Stimulated activated CD8-positive, alpha-beta memory T cell treated with anti-CD3 and anti-CD28 coated beads, Interleukin-12 subunit alpha, Interleukin-12 subunit beta, amount 100 ng/mL, for 24 hours (primary cell): Measurements from ENCODE around the gene DEPDC1.
"Not testable (repeated sequence)": the region's sequence is repeated elsewhere in the genome, so short reads cannot be mapped to it uniquely, and the experiment has no call there.

ENCODE experiments used
- DNase-seq: peaks from one replicate; pipeline ENCODE4 v3.0.0-alpha.2; 2020; ENCODE audit errors: extremely low read depth

The DEPDC1 gene

GRCh38 chr1:68496680-68497357 is at the start of gene DEPDC1:
TSS of gene DEPDC1 (minus strand) at chr1:68497082. CDS start at chr1:68496999, 83 bp downstream.
- peak; percentile 53 for DNase-seq

- no peak for DNase-seq
Measured at GRCh38 chr1:68544651-68545050, 47.8 kb upstream of the DEPDC1 start.

- DNase-seq, result no peak
Measured at GRCh38 chr1:68542586-68542985, 45.7 kb upstream of the DEPDC1 start.

- no peak for DNase-seq
Measured at GRCh38 chr1:68538941-68539340, 42.1 kb upstream of the DEPDC1 start.

- no peak for DNase-seq
Measured at GRCh38 chr1:68528243-68528642, 31.4 kb upstream of the DEPDC1 start.

- no peak for DNase-seq
Measured at GRCh38 chr1:68525781-68526180, 28.9 kb upstream of the DEPDC1 start.

- no peak for DNase-seq
Measured at GRCh38 chr1:68521286-68521685, 24.4 kb upstream of the DEPDC1 start.

- DNase-seq, result no peak
Measured at GRCh38 chr1:68516066-68516465, 19.2 kb upstream of the DEPDC1 start.

- DNase-seq, result no peak
Measured at GRCh38 chr1:68511254-68511653, 14.4 kb upstream of the DEPDC1 start.

GRCh38 chr1:68506386-68506785 is 9.5 kb upstream of the DEPDC1 start:
- DNase-seq, result no peak

- no peak for DNase-seq
Measured at GRCh38 chr1:68503085-68503484, 6.2 kb upstream of the DEPDC1 start.

- DNase-seq, result no peak
Measured at GRCh38 chr1:68497358-68497698, 446 bp upstream of the DEPDC1 start.

- DNase-seq, result no peak
Measured at GRCh38 chr1:68495968-68496679, 758 bp downstream of the DEPDC1 start.

- no peak for DNase-seq
Measured at GRCh38 chr1:68495532-68495931, 1.4 kb downstream of the DEPDC1 start.

- DNase-seq, result no peak
Measured at GRCh38 chr1:68493193-68493592, 3.7 kb downstream of the DEPDC1 start.

- not testable (repeated sequence) for DNase-seq
Measured at GRCh38 chr1:68492255-68492654, 4.6 kb downstream of the DEPDC1 start.

- no peak for DNase-seq
Measured at GRCh38 chr1:68490046-68490651, 6.7 kb downstream of the DEPDC1 start.

- DNase-seq, result no peak
Measured at GRCh38 chr1:68485431-68486022, 11.4 kb downstream of the DEPDC1 start.

GRCh38 chr1:68484618-68485017 is 12.3 kb downstream of the DEPDC1 start:
- DNase-seq, result no peak

GRCh38 chr1:68481041-68481440 is 15.8 kb downstream of the DEPDC1 start:
- DNase-seq, result no peak

- DNase-seq, result no peak
Measured at GRCh38 chr1:68479501-68479900, 17.4 kb downstream of the DEPDC1 start.

GRCh38 chr1:68478662-68479061 is 18.2 kb downstream of the DEPDC1 start:
- DNase-seq, result no peak

GRCh38 chr1:68476626-68477025 is 20.3 kb downstream of the DEPDC1 start:
- DNase-seq, result not testable (repeated sequence)
